ENCODE measurements around the gene ARHGAP10.

The ARHGAP10 gene

DNA sequence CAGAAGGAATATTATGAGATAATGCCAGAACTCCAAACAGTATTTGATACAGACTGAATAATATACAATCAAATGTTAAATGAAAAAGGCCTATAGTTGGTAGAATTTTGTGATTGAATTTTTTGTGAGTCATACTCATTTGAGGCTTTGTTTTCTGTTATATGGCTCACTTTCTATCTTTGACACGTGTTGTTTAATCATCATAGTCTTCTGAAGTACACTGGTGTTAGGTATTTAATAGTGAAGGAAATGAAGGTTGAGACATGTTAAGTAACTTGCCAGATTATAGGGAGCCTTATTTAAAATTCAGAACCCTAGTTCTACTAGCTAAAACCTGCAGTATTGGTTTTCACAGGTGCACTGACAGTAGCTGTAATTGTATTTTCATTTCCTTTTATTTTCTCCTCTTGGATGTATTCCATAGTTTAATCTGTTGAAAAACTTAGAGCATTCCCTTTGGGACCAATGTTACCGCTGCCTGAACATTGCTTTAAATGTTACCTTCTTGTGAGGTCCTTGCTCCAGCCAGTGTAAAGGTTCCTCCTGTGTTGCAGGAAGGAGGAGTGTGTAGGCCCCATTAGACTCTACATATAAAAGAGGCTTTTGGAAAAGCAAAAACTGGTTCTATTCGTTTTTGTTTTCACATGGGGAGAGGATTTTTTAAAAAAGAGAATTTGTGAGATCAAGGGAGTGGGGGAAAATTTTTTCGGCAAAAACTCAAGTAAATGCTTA is 224.1 kb downstream of the ARHGAP10 start:
- DNase-seq (ENCODE audit: low read depth): no peak

DNA sequence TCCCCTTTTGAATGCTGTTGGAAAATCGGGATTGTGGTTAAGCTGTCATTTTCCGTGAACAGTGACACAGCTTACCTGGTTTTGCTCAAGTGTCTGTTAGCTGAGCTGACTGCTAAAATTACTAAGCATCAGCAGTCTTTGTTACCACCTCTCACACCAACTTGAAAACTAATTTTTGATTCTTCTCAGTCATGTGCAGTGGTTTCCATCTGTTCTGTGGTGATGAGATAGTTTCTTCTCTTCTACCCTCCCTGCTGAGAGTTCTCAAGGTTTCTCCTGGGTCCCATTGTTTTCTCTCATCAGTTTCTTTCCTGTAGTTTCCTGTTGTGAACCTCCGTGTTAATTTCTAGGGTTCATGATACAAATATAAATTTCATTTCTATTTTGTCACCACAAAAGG is 225.6 kb downstream of the ARHGAP10 start:
- no peak for DNase-seq (ENCODE audit: low read depth)

DNA sequence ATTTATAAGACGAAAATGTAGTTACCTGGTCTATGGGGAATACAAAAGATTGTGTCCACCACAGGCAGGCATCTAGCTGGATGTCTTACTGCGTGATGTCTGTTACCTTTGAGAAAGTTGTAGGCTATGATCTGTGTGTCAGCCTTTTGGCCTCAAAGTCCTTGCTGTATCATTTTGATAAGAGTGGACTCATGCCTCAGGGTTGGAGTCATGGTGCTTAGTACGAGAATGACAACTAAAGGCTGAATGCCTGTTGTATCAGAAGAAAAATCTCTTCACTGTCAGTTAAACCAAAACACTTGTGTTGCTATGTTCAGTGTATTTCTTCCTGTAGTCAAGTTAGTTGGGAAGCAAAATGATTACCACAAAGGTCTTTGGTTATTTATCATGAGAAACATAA is 226.2 kb downstream of the ARHGAP10 start:
- DNase-seq (ENCODE audit: low read depth): no peak

DNA sequence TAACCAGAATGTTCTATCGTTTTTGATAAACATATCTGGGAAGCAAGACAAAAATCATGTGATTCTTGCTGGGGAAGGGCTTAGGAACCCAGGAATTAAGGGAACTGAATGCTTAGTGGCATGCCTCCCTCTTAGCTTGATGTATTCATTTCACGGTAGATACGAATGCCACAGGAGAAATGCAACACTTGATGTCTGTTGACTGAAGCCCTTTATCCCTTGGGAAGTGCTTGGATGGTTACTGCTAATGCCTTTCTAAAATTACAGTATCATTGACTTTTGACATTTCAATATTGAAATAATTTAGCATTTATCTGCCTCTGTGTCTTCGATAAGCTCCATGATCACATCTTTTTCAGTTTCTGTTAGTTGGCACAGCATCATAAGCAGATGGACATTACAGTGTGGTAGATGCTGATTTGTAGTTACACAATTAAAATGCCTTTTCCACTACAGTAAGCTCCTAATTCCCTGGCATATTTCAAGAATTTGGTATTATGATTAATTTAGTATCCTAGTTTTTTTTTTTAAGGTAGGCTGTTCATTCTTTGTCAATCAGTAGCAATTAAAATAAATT is 226.7 kb downstream of the ARHGAP10 start:
- no peak for DNase-seq (ENCODE audit: low read depth)

DNA sequence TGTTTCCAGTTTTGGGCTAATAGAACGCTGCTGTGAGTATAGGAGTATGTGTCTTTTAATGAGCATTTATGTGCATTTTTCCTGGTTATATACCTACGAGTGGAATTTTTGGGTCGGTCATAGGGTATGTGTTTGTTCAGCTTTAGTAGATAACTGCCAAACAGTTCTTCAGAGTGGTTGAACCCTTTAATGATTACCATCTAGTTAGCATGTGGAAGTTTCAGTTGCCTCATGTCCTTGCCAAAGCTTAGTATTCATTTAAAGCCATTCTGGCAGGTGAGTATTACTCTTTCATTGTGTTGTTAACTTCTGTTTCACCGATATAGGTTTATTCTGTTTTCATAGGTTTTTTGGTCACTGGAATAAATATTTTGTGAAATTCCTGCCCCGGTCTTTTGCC is 229.1 kb downstream of the ARHGAP10 start:
- no peak for DNase-seq (ENCODE audit: low read depth)

DNA sequence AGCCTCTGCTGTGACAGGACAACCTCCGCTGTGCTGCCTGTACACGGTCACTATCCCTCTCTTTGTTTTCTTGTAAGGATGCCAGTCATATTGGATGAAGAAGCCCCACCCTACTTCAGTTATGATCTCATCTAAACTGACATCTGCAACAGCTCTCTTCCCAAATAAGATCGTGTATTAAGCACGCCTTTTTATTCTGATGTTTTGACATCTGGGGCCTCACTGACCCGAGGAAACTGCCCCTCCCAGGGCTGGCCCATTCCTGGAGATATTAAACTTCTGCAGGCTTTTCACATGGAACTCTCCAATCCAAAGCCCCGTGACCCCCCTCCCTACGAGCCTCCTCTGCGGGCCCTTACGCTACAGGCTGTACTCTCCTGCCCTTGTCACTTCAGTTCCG is 232.0 kb downstream of the ARHGAP10 start:
- no peak for DNase-seq (ENCODE audit: low read depth)

DNA sequence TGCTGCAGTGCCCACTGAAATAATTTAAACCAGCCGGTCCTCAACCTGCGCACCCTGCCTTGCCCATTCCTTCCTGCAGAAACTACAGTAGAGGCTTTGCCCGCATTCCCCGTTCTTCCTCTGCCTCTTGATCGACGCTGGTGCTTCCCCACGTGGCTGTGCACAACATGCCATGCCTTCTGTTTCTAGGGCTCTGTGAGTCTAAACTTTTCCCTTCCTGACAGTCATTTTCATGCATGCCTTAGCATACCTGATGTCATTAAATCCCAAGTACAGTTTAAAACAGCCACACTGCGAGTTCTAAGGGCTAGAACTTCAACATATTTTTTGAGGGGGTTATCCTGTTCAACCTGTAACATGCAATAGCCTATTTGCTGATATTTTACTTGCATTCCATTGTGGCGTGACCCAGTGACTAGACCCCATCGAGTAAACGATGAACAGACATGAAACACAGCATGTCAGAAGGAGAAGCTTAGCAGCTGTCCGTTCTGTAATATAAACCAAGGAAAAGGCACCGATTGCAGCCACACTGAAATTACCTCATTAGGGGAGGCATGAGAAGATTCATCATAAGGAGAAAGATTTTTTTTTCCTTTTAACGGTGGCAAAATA is 232.5 kb downstream of the ARHGAP10 start:
- no peak for DNase-seq (ENCODE audit: low read depth)

DNA sequence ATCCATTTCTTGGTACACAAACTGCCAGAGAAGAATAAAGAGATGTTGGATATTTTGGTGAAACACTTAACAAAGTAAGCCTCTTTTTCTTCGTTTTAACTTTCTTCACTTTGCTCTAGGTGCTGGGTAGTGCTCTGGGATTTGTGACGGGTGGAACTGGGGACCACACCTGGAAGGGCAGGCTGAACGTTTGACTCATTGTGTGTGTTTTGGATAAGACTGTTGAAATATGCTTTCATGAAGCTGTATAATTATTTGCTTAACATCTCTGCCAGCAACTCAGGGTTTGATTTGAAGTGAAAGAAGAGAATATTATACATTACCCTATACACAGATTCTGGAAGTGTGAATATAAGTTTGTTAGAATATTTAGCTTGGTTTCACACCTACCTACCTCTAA is 233.2 kb downstream of the ARHGAP10 start:
- DNase-seq (ENCODE audit: low read depth): no peak

DNA sequence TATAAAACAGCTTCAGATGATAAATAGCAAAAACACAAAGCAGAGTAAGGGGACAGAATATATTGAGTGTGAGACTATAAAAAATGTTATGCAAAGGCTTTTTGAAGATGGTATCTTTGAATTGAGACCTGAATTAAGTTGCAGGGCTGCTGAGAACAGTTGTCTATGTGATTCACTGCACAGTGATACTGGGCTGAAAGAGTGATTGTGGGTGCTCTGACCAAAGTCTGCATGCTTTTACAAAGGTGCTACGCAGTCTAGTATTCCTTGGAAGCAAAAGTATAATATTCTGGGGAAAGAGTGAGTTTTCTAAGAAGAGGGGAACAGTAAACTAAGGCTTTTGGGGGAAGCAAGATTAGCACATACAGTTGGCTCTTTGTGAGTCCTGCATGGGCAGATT is 234.0 kb downstream of the ARHGAP10 start:
- DNase-seq (ENCODE audit: low read depth): no peak

DNA sequence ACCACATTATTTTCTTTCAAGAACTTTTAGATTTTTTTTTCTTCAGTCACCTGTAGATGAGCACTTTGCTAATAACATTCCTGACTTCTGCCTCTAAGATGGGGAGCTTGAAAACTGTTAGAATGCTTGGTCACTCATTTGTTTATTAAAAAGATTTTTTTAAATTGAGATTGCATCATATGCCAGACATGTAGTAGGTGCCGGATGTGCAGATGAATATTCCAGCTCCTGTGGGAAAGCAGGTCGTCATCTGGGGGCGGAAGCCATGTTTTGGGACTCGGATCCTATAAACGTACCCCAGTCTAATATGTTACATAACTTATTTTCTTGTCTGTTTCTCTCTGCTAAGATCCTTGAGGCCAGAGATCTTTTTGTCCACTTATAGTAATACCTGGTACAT is 236.8 kb downstream of the ARHGAP10 start:
- DNase-seq (ENCODE audit: low read depth): no peak

DNA sequence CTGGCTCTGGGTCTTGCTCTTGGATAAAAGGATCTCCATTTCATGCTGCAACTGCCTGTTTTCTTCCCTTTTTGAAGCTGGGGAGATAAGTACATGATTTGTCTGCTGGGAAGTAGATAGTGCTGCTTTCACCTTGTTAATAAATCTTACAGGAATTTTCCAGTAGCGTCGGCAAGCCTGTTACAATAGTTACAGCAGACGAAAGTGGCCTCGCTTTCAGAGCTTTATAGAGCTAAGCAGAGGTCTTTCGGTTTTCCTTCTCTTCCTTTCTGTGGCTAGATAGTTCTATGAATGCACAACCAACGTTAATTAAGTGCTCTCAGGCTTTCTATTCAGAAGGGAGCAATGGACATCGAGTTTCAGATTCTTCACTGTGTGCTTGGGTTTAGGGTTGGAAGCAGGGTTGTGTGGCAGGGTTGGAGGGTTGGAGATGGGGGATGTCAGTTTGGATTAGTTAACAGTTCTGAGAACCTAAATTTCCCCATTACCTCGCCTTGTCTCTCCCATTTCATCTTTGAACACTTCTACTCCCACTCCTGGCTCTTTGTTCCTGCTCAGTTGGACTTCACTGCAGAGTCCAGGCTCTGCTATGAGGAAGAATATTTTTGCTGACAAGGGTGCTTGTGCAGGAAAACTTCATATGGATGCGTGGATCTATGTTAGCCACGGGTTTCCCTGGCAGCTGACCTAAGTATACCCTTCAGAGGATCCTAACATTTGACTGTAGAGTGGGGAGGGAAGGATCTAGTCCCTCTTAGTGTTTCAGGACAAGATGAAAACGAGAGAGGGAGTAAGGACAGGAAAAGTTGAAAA is 237.9 kb downstream of the ARHGAP10 start:
- DNase-seq (ENCODE audit: low read depth): no peak

DNA sequence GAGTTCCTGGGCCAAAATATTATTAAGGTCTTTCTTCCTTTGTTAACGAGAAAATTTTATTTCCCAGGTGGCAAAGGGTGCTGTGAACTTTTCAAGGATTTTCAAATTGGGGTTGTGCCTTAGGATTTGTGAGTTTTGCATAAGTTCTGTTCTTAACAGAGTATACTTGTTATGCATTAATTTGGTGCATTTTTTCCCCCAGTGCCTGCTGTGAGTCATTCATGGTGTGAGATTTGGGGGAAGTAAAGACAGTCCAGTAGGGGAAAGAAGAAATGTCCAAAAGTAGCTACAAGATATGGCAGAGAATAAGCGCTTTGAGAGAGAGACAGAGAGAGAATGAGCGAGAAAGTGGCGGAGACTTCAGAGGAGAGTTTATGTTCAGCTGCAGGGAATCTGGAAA is 239.2 kb downstream of the ARHGAP10 start:
- no peak for DNase-seq (ENCODE audit: low read depth)

DNA sequence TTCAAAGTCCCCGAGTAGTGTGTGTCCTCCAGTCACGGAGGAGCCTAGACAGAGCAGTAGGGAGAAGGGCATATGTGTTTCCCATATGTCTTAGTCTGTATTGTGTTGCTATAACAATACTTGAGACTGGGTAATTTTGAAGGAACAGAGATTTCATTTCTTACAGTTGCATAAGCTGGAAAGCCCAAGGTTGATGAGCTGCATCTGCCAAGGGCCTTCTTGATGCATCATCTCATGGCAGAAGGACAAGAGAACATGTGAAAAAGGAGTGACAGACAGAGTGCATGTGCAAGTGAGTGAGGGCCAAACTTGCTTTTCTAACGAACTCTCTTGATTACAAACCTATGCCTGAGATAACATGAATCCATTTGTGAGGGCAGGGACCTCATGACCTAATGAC is 243.4 kb downstream of the ARHGAP10 start:
- peak; percentile 57 for DNase-seq (ENCODE audit: low read depth)

DNA sequence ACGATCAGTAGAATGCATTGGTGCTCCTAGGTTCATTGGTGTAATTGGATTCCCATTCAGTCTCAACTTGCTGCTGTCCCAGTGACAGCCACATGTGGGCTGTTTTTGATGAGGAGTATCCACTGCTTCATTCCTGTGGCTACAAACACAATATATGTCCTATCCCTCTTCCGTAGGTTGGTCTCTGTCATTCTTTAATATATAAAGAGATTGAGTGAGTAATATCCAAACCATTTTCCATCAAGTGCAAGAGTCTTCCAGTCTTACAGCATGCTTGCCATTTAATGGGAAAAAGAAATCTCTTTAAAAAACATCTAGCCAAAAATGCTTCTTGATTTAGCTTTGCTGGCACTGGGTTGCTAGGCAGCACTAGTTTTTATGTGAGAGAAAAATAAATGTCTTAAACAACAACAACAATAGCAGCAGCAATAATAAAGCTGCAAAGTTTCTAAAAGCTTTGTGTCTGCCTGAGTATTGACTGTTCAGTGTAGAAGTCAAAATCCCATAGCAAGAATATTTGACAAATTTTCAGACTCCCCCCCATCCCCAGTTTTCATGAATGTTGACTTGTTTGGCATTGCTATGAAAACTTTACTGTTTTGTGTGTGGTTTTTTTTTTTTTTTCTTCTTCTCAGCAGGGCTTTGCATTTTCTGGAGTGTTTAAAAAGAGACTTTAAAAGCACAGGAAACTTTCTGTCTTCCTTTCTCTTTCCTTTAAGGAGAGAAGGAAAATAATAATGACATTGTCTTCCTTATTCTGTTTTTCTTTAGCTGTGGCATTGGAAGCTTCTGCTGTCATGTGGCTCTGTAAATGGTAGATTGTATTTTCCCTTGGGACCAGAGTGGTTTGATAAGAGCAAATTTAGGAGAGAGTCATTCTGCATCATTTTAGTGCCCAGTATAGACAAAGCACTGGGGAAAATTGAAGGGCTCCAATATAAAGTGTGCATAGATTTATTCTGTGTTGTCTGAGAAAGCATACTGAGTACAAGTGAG is 244.3 kb downstream of the ARHGAP10 start:
- peak; percentile 58 for DNase-seq (ENCODE audit: low read depth)

DNA sequence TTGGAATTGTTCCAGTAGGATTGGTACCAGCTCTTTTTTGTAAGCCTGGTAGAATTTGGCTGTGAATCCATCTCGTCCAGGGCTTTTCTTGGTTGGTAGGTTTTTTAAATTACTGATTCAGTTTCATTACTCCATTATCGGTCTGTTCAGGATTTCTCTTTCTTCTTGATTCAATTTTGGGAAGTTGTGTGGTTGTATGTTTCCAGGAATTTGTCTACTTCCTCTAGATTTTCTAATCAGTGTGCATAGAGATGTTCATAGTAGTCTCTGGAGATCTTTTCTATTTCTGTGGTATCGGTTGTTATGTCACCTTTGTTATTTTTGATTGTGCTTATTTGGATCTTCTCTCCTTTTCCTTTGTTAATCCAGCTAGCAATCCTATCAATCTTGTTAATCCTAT is 248.7 kb downstream of the ARHGAP10 start:
- no peak for DNase-seq (ENCODE audit: low read depth)

DNA sequence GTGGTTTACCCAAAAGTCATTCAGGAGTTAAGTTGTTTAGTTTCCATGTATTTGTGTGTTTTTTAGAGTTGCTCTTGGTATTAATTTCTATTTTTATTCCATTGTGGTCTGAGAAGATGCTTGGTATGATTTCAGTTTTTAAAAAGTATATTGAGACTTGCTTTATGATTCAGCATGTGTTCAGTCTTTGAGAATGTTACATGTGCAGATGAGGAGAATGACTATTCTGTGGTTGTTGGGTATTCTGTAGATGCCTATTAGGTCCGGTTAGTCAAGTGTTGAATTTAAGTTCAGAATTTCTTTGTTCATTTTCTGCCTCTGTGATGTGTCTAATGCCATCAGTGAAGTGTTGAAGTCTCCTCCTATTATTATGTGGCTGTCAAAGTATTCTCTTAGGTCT is 249.4 kb downstream of the ARHGAP10 start:
- peak; percentile 39 for DNase-seq (ENCODE audit: low read depth)

DNA sequence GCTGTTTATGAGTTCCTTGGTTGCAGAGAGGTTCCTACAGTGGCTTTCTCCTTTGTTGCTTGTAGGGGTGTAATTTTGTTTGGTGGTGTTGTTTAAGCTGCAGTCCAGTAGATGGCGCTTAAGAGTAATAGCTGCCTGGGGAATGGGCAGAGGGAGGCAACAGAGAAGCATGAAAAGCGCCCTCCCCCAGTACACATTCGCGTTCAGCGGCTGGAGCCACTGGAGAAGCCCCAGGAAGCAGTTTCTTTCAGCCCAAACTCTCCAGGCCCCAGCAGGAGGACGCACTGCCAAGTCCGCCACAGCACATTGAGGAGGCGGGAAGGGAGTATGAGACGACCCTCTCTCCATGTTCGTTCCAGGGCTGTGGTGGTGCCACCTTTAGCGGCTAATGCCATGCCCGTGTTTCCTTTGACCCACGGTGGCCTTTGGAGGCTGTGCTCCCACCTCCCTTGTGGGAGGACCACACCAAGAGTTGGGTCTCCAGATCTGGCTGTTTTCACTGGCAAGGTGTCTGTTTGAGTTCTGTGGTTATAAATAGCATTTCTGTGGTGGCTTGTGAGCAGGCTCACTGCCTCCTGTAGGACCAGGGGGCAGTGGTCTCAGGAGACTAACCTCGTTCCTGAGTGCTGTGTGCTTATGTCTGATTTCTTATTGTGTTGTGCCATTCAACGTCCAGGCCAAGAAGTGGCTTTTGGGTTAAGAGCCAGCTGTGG is 252.3 kb downstream of the ARHGAP10 start:
- DNase-seq (ENCODE audit: low read depth): no peak

DNA sequence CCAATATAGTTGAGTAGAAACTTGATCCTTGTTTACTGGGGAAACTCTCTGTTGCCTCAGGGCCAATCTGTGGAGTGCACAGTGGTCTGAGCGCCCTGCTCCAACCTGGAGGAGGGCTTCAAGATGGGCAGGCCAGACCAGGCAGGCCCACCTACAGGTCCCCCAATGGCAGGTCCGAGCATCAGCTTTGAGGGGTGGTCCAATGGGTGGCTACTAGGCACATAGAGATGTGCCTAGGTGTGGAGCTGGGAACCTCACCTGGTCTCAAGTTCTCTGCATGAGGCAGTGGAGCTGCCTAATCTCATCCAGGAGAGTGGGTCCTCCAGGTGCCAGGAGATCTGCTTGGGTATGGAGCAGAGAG is 252.9 kb downstream of the ARHGAP10 start:
- DNase-seq (ENCODE audit: low read depth): no peak

DNA sequence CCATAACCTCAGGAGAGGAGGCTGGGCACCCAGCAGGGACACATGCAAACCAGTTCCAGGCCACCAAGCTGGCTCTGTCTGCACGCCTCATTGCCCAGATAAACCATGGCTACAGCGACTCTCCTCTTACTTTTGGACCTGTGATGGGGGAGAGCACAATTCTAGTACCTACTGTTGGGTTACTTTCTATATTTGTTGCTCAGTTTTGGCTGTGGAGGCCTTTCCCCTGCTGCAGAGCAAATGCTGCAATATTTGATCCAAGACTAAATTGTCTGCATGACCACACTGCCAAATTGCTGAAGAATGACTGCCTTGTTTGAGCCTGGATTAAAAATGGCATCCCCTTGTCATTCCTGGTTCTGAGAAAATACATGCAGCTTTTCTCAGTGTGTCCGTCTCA is 253.5 kb downstream of the ARHGAP10 start:
- no peak for DNase-seq (ENCODE audit: low read depth)

DNA sequence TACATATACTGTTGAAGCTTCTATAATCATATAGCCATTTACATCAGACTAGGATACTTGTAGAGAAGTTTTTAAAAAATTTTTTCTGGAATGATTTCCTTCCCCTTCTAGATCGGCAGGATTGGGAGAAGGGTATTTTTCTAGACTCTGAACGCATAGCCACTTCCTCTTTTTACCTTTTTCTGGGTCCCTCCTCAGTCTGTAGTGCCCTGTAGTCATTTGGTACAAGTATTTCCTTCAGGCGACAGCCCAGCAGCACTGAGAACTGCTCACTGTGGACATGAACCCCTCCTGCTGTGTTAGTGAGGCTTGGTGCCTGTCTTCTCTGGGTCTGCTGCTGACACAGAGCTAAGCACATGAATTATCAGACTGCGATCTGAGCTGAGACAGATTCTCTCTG is 255.4 kb downstream of the ARHGAP10 start:
- no peak for DNase-seq (ENCODE audit: low read depth)

All from GM04503 (cell line).